Transverse colon (tissue), 4 donors: Measurements from ENCODE around the gene LPCAT1.

Source experiments
- CTCF ChIP-seq, 5 experiments: fragments of 200-600 bp in 3 of 5; fragments of 450-650 bp in 2 of 5; sonication (generic) in 3 of 5; IDR thresholded peaks; 1 replicate in 2 of 5; 2 replicates in 3 of 5; pipeline ENCODE4 v1.5.1; 2016 to 2017; ENCODE audit warnings: antibody characterized with exemption in 5 of 5, inconsistent platforms in 3 of 5, mild to moderate bottlenecking in 2 of 5, moderate library complexity in 1 of 5
- POLR2A ChIP-seq: fragments of 450-650 bp; IDR thresholded peaks from one replicate; pipeline ENCODE4 v1.6.1; 2016; ENCODE audit warnings: antibody characterized with exemption, mild to moderate bottlenecking, moderate library complexity
- POLR2AphosphoS5 ChIP-seq, 3 donors: sonication (generic); formaldehyde crosslinking; IDR thresholded peaks; one replicate each; pipeline ENCODE4 v1.6.1; 2016; ENCODE audit warnings: antibody characterized with exemption in 3 of 3

GRCh38 chr5:1492757-1493156 is 31.0 kb downstream of the LPCAT1 start:
- TF ChIP-seq POLR2AphosphoS5 (IDR thresholded peaks at IDR 0.05) (no peak), CTCF (IDR thresholded peaks at IDR 0.05) (no peak), POLR2A (no peak)
